IMR-90 (cell line): ENCODE results near the gene KRT39. TPM values are rescaled to one million over a fixed set of nuclear protein-coding genes. Genes with fewer than 3 reads are reported as not detected.
A peak's percentile ranks its signal among the peaks of the same experiment; 100 is the strongest.

Experiments used
- ATAC-seq: fragments of 200-7000 bp; cut with Tn5 transposase; 2 replicates; pipeline ENCODE4 v1.9.1; 2020; ENCODE audit warnings: low read depth, mild to moderate bottlenecking, moderate library complexity
- BruUV-seq: library from RNA; stranded (reverse); fragments of 400-500 nt; replicated peaks from 2 replicates; lab custom pipeline; 2021; lab: Mats Ljungman, UMichigan
- CTCF ChIA-PET: fragments of 300-600 bp; formaldehyde crosslinking; extraction: SDS; loops from one replicate; lab custom pipeline; 2021; ENCODE audit warnings: antibody characterized with exemption; lab: Yijun Ruan, JAX
- POLR2A ChIA-PET: fragments of 300-600 bp; sonication (Branson Sonifier 250); formaldehyde crosslinking; loops from one replicate; lab custom pipeline; 2022; ENCODE audit warnings: antibody characterized with exemption; ENCODE audit not compliant: unreplicated experiment; lab: Charles Lee
- DNase-seq: peaks from one replicate; pipeline ENCODE4 v3.0.0; 2013
- H2AFZ ChIP-seq: replicated peaks from 2 replicates; pipeline ENCODE3; 2013; ENCODE audit warnings: low read length, mild to moderate bottlenecking; ENCODE audit not compliant: poor library complexity
- H2AK5ac ChIP-seq: 2 replicates; pipeline ENCODE4 v1.6.1; 2013; ENCODE audit warnings: low read depth, low read length, inconsistent platforms
- H2AK9ac ChIP-seq: replicated peaks from 2 replicates; pipeline ENCODE3; 2013; ENCODE audit warnings: mild to moderate bottlenecking, low read depth, low read length, moderate library complexity; ENCODE audit not compliant: poor library complexity
- H2BK120ac ChIP-seq: 2 replicates; pipeline ENCODE4 v1.6.1; 2013; ENCODE audit warnings: low read depth, low read length, inconsistent platforms
- H2BK15ac ChIP-seq: 3 replicates; pipeline ENCODE4 v1.6.1; 2013; ENCODE audit warnings: low read depth, low read length, inconsistent platforms
- H2BK20ac ChIP-seq: 2 replicates; pipeline ENCODE4 v1.6.1; 2013; ENCODE audit warnings: low read depth, mild to moderate bottlenecking, inconsistent platforms, low read length, moderate library complexity
- H2BK5ac ChIP-seq: 2 replicates; pipeline ENCODE4 v1.6.1; 2013; ENCODE audit warnings: mild to moderate bottlenecking, low read depth, low read length, inconsistent platforms; ENCODE audit not compliant: poor library complexity, severe bottlenecking
- H3K14ac ChIP-seq: replicated peaks from 2 replicates; pipeline ENCODE4 v1.6.1; 2013; ENCODE audit warnings: low read depth, low read length, inconsistent platforms
- H3K18ac ChIP-seq: 2 replicates; pipeline ENCODE4 v1.6.1; 2013; ENCODE audit warnings: low read depth, low read length, control low read depth
- H3K23ac ChIP-seq: 2 replicates; pipeline ENCODE4 v1.6.1; 2013; ENCODE audit warnings: low read depth, low read length, inconsistent platforms
- H3K27ac ChIP-seq: 2 replicates; pipeline ENCODE4 v1.5.1; 2013; ENCODE audit warnings: mild to moderate bottlenecking, control low read depth, low read length; ENCODE audit not compliant: insufficient read depth
- H3K27me3 ChIP-seq: 2 replicates; pipeline ENCODE4 v1.6.1; 2013; ENCODE audit warnings: low read length; ENCODE audit not compliant: control insufficient read depth, insufficient read depth
- H3K36me3 ChIP-seq: 2 replicates; pipeline ENCODE4 v1.6.1; 2013; ENCODE audit warnings: low read length, mixed read lengths; ENCODE audit not compliant: control insufficient read depth, insufficient read depth
- H3K4ac ChIP-seq: 2 replicates; pipeline ENCODE4 v1.6.1; 2013; ENCODE audit warnings: low read depth, low read length, inconsistent platforms
- H3K4me1 ChIP-seq: 2 replicates; pipeline ENCODE4 v1.6.1; 2013; ENCODE audit warnings: low read length, mixed read lengths; ENCODE audit not compliant: control insufficient read depth, insufficient read depth
- H3K4me2 ChIP-seq: 2 replicates; pipeline ENCODE4 v1.6.1; 2013; ENCODE audit warnings: low read depth, mild to moderate bottlenecking, control low read depth, low read length, moderate library complexity
- H3K4me3 ChIP-seq: 2 replicates; pipeline ENCODE4 v1.5.1; 2013; ENCODE audit warnings: low read depth, mild to moderate bottlenecking, control low read depth, low read length, moderate library complexity; ENCODE audit not compliant: insufficient read depth
- H3K56ac ChIP-seq: 2 replicates; pipeline ENCODE4 v1.6.1; 2013; ENCODE audit warnings: low read length, inconsistent platforms; ENCODE audit not compliant: insufficient read depth; ENCODE audit errors: extremely low read depth
- H3K79me1 ChIP-seq, 2 experiments: 2 replicates each; pipeline ENCODE4 v1.6.1; 2013; ENCODE audit warnings: low read length in 2 of 2, inconsistent platforms in 1 of 2, low read depth in 1 of 2
- H3K9ac ChIP-seq: 2 replicates; pipeline ENCODE4 v1.6.1; 2013; ENCODE audit warnings: low read depth, low read length, control low read depth
- H3K9me1 ChIP-seq: 2 replicates; pipeline ENCODE4 v1.6.1; 2013; ENCODE audit warnings: low read length, inconsistent platforms; ENCODE audit not compliant: insufficient read depth
- H3K9me3 ChIP-seq: 2 replicates; pipeline ENCODE4 v1.6.1; 2013; ENCODE audit warnings: low read length; ENCODE audit not compliant: control insufficient read depth, insufficient read depth
- H4K20me1 ChIP-seq: 2 replicates; pipeline ENCODE4 v1.6.1; 2013; ENCODE audit warnings: low read length, inconsistent platforms; ENCODE audit not compliant: insufficient read depth
- H4K5ac ChIP-seq: 2 replicates; pipeline ENCODE4 v1.6.1; 2013; ENCODE audit warnings: mild to moderate bottlenecking, low read depth, low read length, control low read depth
- H4K8ac ChIP-seq, 2 experiments: 2 replicates each; pipeline ENCODE4 v1.6.1; 2013; ENCODE audit warnings: low read depth in 2 of 2, low read length in 2 of 2, control low read depth in 1 of 2, inconsistent platforms in 1 of 2
- H4K91ac ChIP-seq: 2 replicates; pipeline ENCODE4 v1.6.1; 2013; ENCODE audit warnings: low read depth, low read length, inconsistent platforms; ENCODE audit not compliant: insufficient read depth
- BHLHE40 ChIP-seq: fragments of 150-350 bp; IDR thresholded peaks from 2 replicates; pipeline ENCODE4 v1.6.1; 2016; ENCODE audit warnings: mild to moderate bottlenecking, low read depth, low read length
- CHD1 ChIP-seq: IDR thresholded peaks from 2 replicates; pipeline ENCODE4 v1.6.1; 2012; ENCODE audit warnings: low read depth, low read length, improper control_type of control experiment
- WGBS, 2 experiments: methylation state at CpG; one replicate each; pipeline versions ENCODE4 v1.1.5 to v1.1.7; 2013; ENCODE audit warnings: missing lambda C conversion rate in 2 of 2; ENCODE audit not compliant: insufficient read length in 1 of 2; ENCODE audit errors: extremely low coverage in 2 of 2; 5-methylcytosine and 5-hydroxymethylcytosine counted together
- dilution Hi-C: fragments of 300-500 bp; cut with HindIII; formaldehyde crosslinking; loops from one replicate; pipeline ENCODE4 v1.14.3; 2018; ENCODE audit warnings: low sequenced_read_pairs; ENCODE audit not compliant: unreplicated experiment
- in situ Hi-C: fragments of 300-500 bp; cut with MboI; formaldehyde crosslinking; loops from 3 replicates; pipeline ENCODE4 v1.14.3; 2019; ENCODE audit warnings: low sequenced_read_pairs, inconsistent platforms, mixed read lengths
- intact Hi-C: fragments of 100-400 bp; cut with micrococcal nuclease; formaldehyde crosslinking; loops from 2 replicates; pipeline ENCODE4 v1.10.0; 2022
- polyA plus RNA-seq, 3 experiments: library from polyadenylated mRNA; depleted of rRNA; stranded (reverse); fragments of >200 nt; gene quantifications; 2 replicates each; pipeline ENCODE4 v1.2.3, GENCODE V29; 2012; ENCODE audit warnings: low replicate concordance in 1 of 3
- total RNA-seq: library from RNA; depleted of rRNA; stranded (reverse); fragments of >200 nt; gene quantifications from 2 replicates; pipeline ENCODE4 v1.2.3, GENCODE V29; 2012
- TF ChIP-seq, protein P1 (sequence below): conservative IDR thresholded peaks from 2 replicates; pipeline ENCODE4 v1.5.1; 2012; ENCODE audit warnings: mild to moderate bottlenecking, low read depth, low read length, improper control_type of control experiment

The KRT39 gene
- total and polyA plus RNA-seq, 2 of the 4 experiments (the other 2 are of a cell fraction), result 0.15 TPM; not detected in 1

DNA sequence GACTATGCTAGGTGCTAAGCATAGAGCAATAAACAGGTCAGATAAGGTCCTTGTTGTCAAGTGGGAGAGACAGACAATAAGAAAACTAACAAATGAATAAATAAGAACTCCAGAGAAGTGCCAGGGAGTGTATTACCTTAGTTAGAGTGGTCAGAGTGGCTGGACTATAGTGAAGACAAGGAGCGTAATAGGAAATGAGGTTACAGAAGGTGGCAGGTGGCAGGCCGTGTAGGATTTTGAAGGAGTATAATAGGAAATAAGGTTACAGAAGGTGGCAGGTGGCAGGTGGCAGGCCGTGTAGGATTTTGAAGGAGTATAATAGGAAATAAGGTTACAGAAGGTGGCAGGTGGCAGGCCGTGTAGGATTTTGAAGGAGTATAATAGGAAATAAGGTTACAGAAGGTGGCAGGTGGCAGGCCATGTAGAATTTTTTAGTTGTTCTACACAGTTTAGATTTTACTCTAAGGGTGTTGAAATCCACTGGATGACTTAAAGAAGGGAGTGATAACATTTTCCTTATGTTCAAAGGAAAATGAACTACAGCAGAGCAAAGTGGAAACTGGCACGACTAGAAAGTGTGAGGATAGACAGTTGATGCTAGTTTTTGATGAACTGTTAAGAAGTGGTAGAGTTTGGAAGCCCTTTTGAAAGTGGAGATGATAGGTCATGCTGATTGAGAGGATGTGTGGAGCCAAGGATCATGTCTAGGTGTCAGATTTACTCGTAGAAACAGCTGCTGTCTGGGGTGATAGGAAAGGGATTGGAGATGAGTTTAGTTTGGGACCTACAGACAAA, 45.8 kb upstream of the KRT39 start:
- no peak overlapping the region for H2AK5ac ChIP-seq
- H3K4me3 ChIP-seq, result no peak overlapping the region
- H4K91ac ChIP-seq, result no peak overlapping the region
- no peaks in the 10 kb centered on the region for H3K36me3 ChIP-seq
- H3K18ac ChIP-seq, result no peak overlapping the region
- no peak overlapping the region for H2BK5ac ChIP-seq
- 79% methylated on average over 3 of the region's 6 CpGs; no CpG with 5 or more reads in 1 of the 2 experiments for WGBS, 2 experiments
- in situ Hi-C loops (no loop called here), dilution Hi-C loops (no loop called here), intact Hi-C loops (no loop called here)
- H2BK20ac ChIP-seq, result peak overlapping the region; percentile 40; the same call in 1 of the 2 replicates
- peaks cover 1% of the 10 kb centered on the region; the same call in 1 of the 2 replicates for H3K4me1 ChIP-seq
- ChIA-PET POLR2A (no interaction called here), CTCF (no interaction called here)
- no peak overlapping the region for H3K9ac ChIP-seq
- BruUV-seq, result no TSS peak
- peak overlapping the region in 1 of 2 experiments; percentile 34; a peak in 1 of 4 replicates for H4K8ac ChIP-seq
- no peak for ATAC-seq
- no peak overlapping the region for H3K14ac ChIP-seq
- no peak overlapping the region for H3K4me2 ChIP-seq
- no peak overlapping the region for H4K5ac ChIP-seq
- TF ChIP-seq, protein P1, sequence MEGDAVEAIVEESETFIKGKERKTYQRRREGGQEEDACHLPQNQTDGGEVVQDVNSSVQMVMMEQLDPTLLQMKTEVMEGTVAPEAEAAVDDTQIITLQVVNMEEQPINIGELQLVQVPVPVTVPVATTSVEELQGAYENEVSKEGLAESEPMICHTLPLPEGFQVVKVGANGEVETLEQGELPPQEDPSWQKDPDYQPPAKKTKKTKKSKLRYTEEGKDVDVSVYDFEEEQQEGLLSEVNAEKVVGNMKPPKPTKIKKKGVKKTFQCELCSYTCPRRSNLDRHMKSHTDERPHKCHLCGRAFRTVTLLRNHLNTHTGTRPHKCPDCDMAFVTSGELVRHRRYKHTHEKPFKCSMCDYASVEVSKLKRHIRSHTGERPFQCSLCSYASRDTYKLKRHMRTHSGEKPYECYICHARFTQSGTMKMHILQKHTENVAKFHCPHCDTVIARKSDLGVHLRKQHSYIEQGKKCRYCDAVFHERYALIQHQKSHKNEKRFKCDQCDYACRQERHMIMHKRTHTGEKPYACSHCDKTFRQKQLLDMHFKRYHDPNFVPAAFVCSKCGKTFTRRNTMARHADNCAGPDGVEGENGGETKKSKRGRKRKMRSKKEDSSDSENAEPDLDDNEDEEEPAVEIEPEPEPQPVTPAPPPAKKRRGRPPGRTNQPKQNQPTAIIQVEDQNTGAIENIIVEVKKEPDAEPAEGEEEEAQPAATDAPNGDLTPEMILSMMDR, result no peak
- TF ChIP-seq BHLHE40, result no peak
- TF ChIP-seq CHD1, result no peak
- H2AK9ac ChIP-seq, result no peak overlapping the region
- peak overlapping the region; percentile 40; the same call in 1 of the 3 replicates for H2BK15ac ChIP-seq
- no peak overlapping the region for H3K4ac ChIP-seq
- H3K56ac ChIP-seq, result no peak overlapping the region
- H3K27ac ChIP-seq, result no peak overlapping the region
- no peaks in the 10 kb centered on the region for H3K9me3 ChIP-seq
- H4K20me1 ChIP-seq, result no peaks in the 10 kb centered on the region
- H3K27me3 ChIP-seq, result no peaks in the 10 kb centered on the region; the same call in 1 of the 2 replicates
- H3K79me1 ChIP-seq, result no peaks in the 10 kb centered on the region
- no peaks in the 10 kb centered on the region; the same call in 1 of the 2 replicates for H3K9me1 ChIP-seq
- no peak for DNase-seq
- no peak overlapping the region for H2BK120ac ChIP-seq
- H3K23ac ChIP-seq, result no peak overlapping the region
- no peak overlapping the region for H2AFZ ChIP-seq
